GM12878 (cell line): ENCODE data around the gene FGFR4. TPM values are rescaled to one million over a fixed set of nuclear protein-coding genes. Genes with fewer than 3 reads are reported as not detected.

Source experiments
- ASH2L ChIP-seq: fragments of 300-600, 200-600 bp; sonication (generic); IDR thresholded peaks from 2 replicates; pipeline ENCODE4 v1.6.1; 2017; ENCODE audit warnings: low read depth, mild to moderate bottlenecking, borderline replicate concordance
- DPF2 ChIP-seq: fragments of 450-650 bp; IDR thresholded peaks from 2 replicates; pipeline ENCODE4 v1.6.1; 2017; ENCODE audit warnings: mild to moderate bottlenecking
- E2F8 ChIP-seq: fragments of 450-650 bp; IDR thresholded peaks from 2 replicates; pipeline ENCODE4 v1.6.1; 2018; ENCODE audit warnings: mild to moderate bottlenecking, low read depth, moderate library complexity; ENCODE audit not compliant: partially characterized antibody
- ELK1 ChIP-seq: IDR thresholded peaks from 2 replicates; pipeline ENCODE4 v1.6.1; 2012; ENCODE audit warnings: low read depth, low read length, improper control_type of control experiment
- ETV6 ChIP-seq, 2 experiments: fragments of 450-650 bp in 1 of 2; IDR thresholded peaks in 1 of 2; conservative IDR thresholded peaks in 1 of 2; 2 replicates each; pipeline ENCODE4 v1.6.1; 2014; ENCODE audit warnings: antibody characterized with exemption in 1 of 2, borderline replicate concordance in 1 of 2, low read depth in 1 of 2, mild to moderate bottlenecking in 1 of 2, moderate library complexity in 1 of 2
- FOXK2 ChIP-seq: fragments of 450-650 bp; IDR thresholded peaks from 2 replicates; pipeline ENCODE4 v1.6.1; 2017; ENCODE audit warnings: mild to moderate bottlenecking, moderate library complexity
- PKNOX1 ChIP-seq: fragments of 450-650 bp; IDR thresholded peaks from 2 replicates; pipeline ENCODE4 v1.6.1; 2016; ENCODE audit warnings: mild to moderate bottlenecking
- RAD21 ChIP-seq: IDR thresholded peaks from 2 replicates; pipeline ENCODE4 v1.6.1; 2011; ENCODE audit warnings: mild to moderate bottlenecking, low read depth, low read length, moderate library complexity; ENCODE audit not compliant: insufficient read depth
- ZBTB40 ChIP-seq: fragments of 450-650 bp; IDR thresholded peaks from 2 replicates; pipeline ENCODE4 v1.6.1; 2016; ENCODE audit warnings: mild to moderate bottlenecking, moderate library complexity, borderline replicate concordance
- polyA plus RNA-seq, 11 experiments: library from polyadenylated mRNA; depleted of rRNA in 4 of 11; unstranded in 6 of 11; stranded (reverse) in 5 of 11; fragments of >200 nt; fragmentation: Nextera tagmentation in 4 of 11; fragmentation: Illumina TruSeq in 1 of 11; extraction: Ambion mirVana in 4 of 11; extraction: Trizol in 1 of 11; gene quantifications; 1 replicate in 1 of 11; 2 replicates in 10 of 11; pipeline versions ENCODE4 v1.2.1 to v1.2.3, GENCODE V29; 2011 to 2016; ENCODE audit warnings: inconsistent platforms in 2 of 11, missing spikeins in 2 of 11, low read depth in 1 of 11
- total RNA-seq, 4 experiments: library from RNA; depleted of rRNA in 3 of 4; stranded (reverse); fragments of >200 nt in 3 of 4; fragmentation: Illumina TruSeq in 1 of 4; extraction: Trizol in 1 of 4; gene quantifications; 2 replicates each; pipeline versions ENCODE4 v1.2.1 to v1.2.3, GENCODE V29; 2013 to 2021

Gene FGFR4
- total and polyA plus RNA-seq, 10 of the 15 experiments (the other 5 are each of a cell fraction or from before 2014, with no cell fraction given) = 0.17 to 0.77 (median 0.28) TPM; not detected in 5

GRCh38 chr5:177087398-177088005 is 787 bp downstream of the FGFR4 start (continued):
- no peak for TF ChIP-seq ASH2L
- TF ChIP-seq ELK1 = no peak
- no peak for TF ChIP-seq E2F8
- TF ChIP-seq ETV6 (conservative IDR thresholded peaks at IDR 0.05 in 1 of 2, IDR thresholded peaks at IDR 0.05 in 1 of 2; ENCODE audit: borderline replicate concordance in 1 of 2, low read depth in 1 of 2) = no peak
- TF ChIP-seq RAD21 = no peak
- no peak for TF ChIP-seq ZBTB40
- TF ChIP-seq FOXK2 = no peak
- no peak for TF ChIP-seq DPF2
- no peak for TF ChIP-seq PKNOX1
